ENCODE measurements around the gene ZNF385D. TPM values are rescaled to one million over a fixed set of nuclear protein-coding genes. Genes with fewer than 3 reads are reported as not detected.
"Not testable (repeated sequence)": the region's sequence is repeated elsewhere in the genome, so short reads cannot be mapped to it uniquely, and the experiment has no call there.

The ZNF385D gene
- total RNA-seq, 2 donors from 2014 or later, result 1.5 to 2.6 TPM

DNA sequence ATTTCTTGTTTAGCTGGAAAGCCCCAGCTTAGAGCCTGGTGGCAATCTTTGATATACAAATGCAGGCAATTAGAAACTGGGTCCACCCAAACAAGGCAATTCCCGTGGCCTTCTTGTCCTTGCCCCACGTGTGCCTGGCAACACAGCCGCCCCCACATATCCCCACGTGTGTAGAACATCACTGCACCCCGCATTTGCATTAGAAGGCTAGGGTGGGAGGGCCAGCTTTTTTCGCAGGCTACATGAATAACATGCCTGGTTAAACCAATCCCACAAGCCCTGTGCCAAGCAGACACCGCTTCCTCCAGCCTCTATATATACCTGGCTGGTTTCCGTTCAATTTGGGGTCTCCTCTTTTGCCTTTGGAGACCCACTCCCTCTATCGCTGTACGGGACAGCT, 250.2 kb downstream of the ZNF385D start:
- Histone ChIP-seq H3K4me3 (no peak overlapping the region), H3K9me3 (no peaks in the 10 kb centered on the region), H3K36me3 (no peaks in the 10 kb centered on the region), H3K27me3 (no peaks in the 10 kb centered on the region), H3K27ac (no peak overlapping the region), H3K4me1 (no peaks in the 10 kb centered on the region), H3K9ac (ENCODE audit: low read depth in 2 of 2, low read length in 2 of 2) (no peak overlapping the region)
- intact Hi-C loops (cut with DNase I), result no loop called here
- TF ChIP-seq, protein P1, sequence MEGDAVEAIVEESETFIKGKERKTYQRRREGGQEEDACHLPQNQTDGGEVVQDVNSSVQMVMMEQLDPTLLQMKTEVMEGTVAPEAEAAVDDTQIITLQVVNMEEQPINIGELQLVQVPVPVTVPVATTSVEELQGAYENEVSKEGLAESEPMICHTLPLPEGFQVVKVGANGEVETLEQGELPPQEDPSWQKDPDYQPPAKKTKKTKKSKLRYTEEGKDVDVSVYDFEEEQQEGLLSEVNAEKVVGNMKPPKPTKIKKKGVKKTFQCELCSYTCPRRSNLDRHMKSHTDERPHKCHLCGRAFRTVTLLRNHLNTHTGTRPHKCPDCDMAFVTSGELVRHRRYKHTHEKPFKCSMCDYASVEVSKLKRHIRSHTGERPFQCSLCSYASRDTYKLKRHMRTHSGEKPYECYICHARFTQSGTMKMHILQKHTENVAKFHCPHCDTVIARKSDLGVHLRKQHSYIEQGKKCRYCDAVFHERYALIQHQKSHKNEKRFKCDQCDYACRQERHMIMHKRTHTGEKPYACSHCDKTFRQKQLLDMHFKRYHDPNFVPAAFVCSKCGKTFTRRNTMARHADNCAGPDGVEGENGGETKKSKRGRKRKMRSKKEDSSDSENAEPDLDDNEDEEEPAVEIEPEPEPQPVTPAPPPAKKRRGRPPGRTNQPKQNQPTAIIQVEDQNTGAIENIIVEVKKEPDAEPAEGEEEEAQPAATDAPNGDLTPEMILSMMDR (IDR thresholded peaks at IDR 0.05), result no peak
- no peak for DNase-seq

DNA sequence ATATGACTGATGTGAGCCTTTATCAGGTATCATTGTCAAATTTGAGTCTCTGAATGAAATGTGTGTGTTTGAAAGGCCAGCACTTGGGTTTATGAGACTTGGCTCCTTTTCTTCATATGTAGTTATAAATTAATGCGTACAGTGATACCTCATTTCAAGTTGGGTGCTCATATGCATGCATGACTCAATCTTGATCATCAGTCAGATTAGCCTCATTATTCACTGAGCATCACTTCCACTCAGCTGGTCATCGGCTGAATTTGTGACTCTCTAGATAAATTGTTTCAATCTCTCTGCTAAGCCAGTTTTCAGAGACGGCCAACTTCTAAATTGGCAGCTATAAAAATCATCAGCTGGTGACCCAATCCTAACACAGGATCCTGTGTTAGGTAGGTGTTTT, 260.3 kb downstream of the ZNF385D start:
- H3K36me3 ChIP-seq; DNase-seq; H3K27me3 ChIP-seq; H3K4me3 ChIP-seq; H3K9me3 ChIP-seq; H3K9ac ChIP-seq (ENCODE audit: low read depth in 2 of 2, low read length in 2 of 2); H3K4me1 ChIP-seq; H3K27ac ChIP-seq; intact Hi-C loops (cut with DNase I): not testable (repeated sequence)

DNA sequence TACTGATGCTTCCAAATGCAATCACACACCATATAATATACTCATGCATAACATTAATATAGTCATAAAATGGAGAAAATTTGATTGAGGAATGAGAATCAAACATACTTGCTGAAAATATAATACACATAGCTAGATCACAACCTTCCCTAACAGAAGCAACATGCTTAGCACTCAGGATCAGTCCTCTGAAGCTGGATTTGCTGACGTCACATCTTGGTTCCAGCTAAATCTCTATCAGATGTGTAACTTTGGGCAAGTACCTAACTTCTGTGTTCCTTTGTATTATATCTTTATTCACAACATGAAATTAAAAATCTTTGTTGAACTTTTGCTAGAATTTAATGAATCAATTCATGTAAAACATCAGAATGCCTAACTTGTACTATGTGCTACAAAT, 263.5 kb downstream of the ZNF385D start:
- TF ChIP-seq, protein P1 (IDR thresholded peaks at IDR 0.05), result no peak
- H3K9me3 ChIP-seq, result no peaks in the 10 kb centered on the region
- H3K9ac ChIP-seq (ENCODE audit: low read depth in 2 of 2, low read length in 2 of 2), result no peak overlapping the region
- H3K4me3 ChIP-seq, result no peak overlapping the region
- no peaks in the 10 kb centered on the region for H3K27me3 ChIP-seq
- no peaks in the 10 kb centered on the region for H3K36me3 ChIP-seq
- intact Hi-C loops (cut with DNase I), result no loop called here
- no peak for DNase-seq
- H3K4me1 ChIP-seq, result no peaks in the 10 kb centered on the region
- no peak overlapping the region for H3K27ac ChIP-seq

DNA sequence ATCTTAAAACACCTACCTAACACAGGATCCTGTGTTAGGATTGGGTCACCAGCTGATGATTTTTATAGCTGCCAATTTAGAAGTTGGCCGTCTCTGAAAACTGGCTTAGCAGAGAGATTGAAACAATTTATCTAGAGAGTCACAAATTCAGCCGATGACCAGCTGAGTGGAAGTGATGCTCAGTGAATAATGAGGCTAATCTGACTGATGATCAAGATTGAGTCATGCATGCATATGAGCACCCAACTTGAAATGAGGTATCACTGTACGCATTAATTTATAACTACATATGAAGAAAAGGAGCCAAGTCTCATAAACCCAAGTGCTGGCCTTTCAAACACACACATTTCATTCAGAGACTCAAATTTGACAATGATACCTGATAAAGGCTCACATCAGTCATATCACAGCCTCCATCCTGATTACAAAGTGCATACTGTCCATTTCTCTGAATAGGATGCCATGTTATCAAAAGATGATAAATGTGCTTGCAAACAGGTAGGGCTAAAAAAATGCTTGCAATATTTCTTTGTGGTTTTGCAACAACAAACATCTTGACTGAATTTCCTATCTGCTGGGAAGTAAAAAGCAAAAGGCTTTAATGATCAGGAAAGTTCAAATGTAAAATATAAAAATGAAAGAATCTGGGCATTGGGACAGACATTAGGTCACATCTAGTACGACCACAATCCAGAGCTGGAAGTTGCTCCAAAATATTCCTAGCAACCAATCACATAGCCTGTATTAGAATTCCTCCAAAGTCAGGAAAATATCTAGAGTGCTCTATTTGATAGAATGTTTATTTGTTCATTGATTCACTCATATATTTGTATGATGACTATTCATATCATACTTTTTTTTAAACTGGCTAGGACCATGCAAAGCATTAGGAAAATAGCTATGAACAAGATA, 264.7 kb downstream of the ZNF385D start:
- H3K27ac ChIP-seq; H3K4me1 ChIP-seq; H3K4me3 ChIP-seq; H3K9ac ChIP-seq (ENCODE audit: low read depth in 2 of 2, low read length in 2 of 2); H3K9me3 ChIP-seq; DNase-seq; H3K36me3 ChIP-seq; intact Hi-C loops (cut with DNase I); H3K27me3 ChIP-seq: not testable (repeated sequence)

DNA sequence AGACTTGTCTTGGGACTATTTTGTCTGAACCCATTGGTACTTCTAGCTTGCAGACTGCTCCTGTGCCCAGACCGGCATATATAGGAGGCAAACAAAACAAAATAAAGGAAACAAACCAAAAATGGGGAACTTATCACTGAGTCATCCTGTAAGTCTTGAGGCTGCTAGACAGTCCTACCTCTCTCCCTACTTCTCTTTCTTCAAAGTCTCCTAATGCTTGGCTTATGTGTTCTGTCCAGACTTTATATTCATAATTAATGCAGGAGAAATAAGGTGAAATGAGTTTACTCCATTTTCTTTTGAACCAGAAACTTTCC, 266.2 kb downstream of the ZNF385D start:
- no peak for DNase-seq

DNA sequence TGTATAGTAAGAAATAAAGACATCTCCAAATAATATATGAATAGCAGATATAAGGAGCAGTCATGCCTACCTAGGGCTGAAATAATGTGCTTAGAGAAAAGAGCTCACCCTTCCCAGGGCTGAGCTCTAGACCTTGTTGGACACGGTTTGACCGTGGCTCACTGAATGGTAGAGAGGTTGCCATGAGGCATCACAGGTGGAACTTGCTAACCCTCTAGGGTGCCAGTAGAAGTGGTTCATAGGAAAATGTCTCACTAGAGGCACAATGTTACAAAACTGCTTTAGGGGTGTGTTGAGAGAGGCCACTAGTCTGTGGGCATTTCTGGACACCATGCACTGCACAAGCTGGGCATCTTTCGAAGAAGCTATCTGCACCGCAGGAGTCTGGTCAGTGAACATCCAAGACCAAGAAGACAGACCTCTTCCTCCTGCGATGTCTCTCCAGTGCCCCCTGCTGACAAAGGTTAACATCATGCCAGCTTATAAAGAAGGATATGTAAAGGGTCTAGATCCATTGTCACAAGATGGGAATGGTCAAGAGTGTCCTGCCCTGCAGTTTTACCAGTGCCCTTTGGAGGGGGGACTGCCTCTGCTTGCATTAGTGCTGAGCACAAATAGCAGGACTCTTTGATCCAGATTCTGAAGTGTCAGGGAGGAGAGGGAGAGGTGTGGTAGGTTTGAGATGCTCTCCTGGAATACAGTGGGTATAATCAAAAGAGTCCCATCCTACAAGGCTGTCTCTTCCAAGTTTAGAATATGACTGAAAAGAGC, 266.8 kb downstream of the ZNF385D start:
- intact Hi-C loops (cut with DNase I), result no loop called here
- H3K9ac ChIP-seq (ENCODE audit: low read depth in 2 of 2, low read length in 2 of 2), result no peak overlapping the region
- H3K9me3 ChIP-seq, result no peaks in the 10 kb centered on the region
- no peak overlapping the region for H3K4me3 ChIP-seq
- no peaks in the 10 kb centered on the region for H3K27me3 ChIP-seq
- no peaks in the 10 kb centered on the region for H3K4me1 ChIP-seq
- no peaks in the 10 kb centered on the region for H3K36me3 ChIP-seq
- TF ChIP-seq, protein P1 (IDR thresholded peaks at IDR 0.05), result no peak
- peak; percentile 27 for DNase-seq
- H3K27ac ChIP-seq, result no peak overlapping the region

More for the DNA sequence above, 266.2 kb downstream of the ZNF385D start:
- TF ChIP-seq, protein P1 (IDR thresholded peaks at IDR 0.05), result no peak
- Histone ChIP-seq H3K36me3 (no peaks in the 10 kb centered on the region), H3K4me1 (no peaks in the 10 kb centered on the region), H3K4me3 (no peak overlapping the region), H3K27ac (no peak overlapping the region), H3K27me3 (no peaks in the 10 kb centered on the region), H3K9me3 (no peaks in the 10 kb centered on the region), H3K9ac (ENCODE audit: low read depth in 2 of 2, low read length in 2 of 2) (no peak overlapping the region)
- intact Hi-C loops (cut with DNase I), result no loop called here

Measured in colonic mucosa (tissue), 4 donors.